Embryonic facial prominence (tissue), 1 donor: Measurements from ENCODE around the gene PIGK.
A peak's percentile ranks its signal among the peaks of the same experiment; 100 is the strongest.
"Not testable (repeated sequence)": the region's sequence is repeated elsewhere in the genome, so short reads cannot be mapped to it uniquely, and the experiment has no call there.

Source experiments
- DNase-seq: peaks from one replicate; pipeline ENCODE4 v3.0.0-alpha.2; 2016; ENCODE audit errors: extremely low spot score

Gene PIGK

GRCh38 chr1:77193951-77194350 is 25.3 kb downstream of the PIGK start:
- DNase-seq, result no peak

- no peak for DNase-seq
Measured at GRCh38 chr1:77188770-77189169, 30.5 kb downstream of the PIGK start.

GRCh38 chr1:77186907-77187306 is 32.3 kb downstream of the PIGK start:
- not testable (repeated sequence) for DNase-seq

GRCh38 chr1:77182083-77182482 is 37.1 kb downstream of the PIGK start:
- DNase-seq, result no peak

- DNase-seq, result no peak
Measured at GRCh38 chr1:77179632-77180031, 39.6 kb downstream of the PIGK start.

GRCh38 chr1:77175230-77175844 is 43.9 kb downstream of the PIGK start:
- DNase-seq, result no peak

- peak; percentile 30 for DNase-seq
Measured at GRCh38 chr1:77170687-77171086, 48.5 kb downstream of the PIGK start.

GRCh38 chr1:77168358-77168757 is 50.9 kb downstream of the PIGK start:
- no peak for DNase-seq

- no peak for DNase-seq
Measured at GRCh38 chr1:77164434-77164944, 54.7 kb downstream of the PIGK start.

- not testable (repeated sequence) for DNase-seq
Measured at GRCh38 chr1:77159706-77160105, 59.5 kb downstream of the PIGK start.

- no peak for DNase-seq
Measured at GRCh38 chr1:77156214-77156613, 63.0 kb downstream of the PIGK start.

- no peak for DNase-seq
Measured at GRCh38 chr1:77146270-77146669, 73.0 kb downstream of the PIGK start.

- DNase-seq, result no peak
Measured at GRCh38 chr1:77143529-77144121, 75.6 kb downstream of the PIGK start.

- DNase-seq, result no peak
Measured at GRCh38 chr1:77139389-77139788, 79.8 kb downstream of the PIGK start.

GRCh38 chr1:77134359-77134758 is 84.9 kb downstream of the PIGK start:
- no peak for DNase-seq

- no peak for DNase-seq
Measured at GRCh38 chr1:77133731-77134358, 85.4 kb downstream of the PIGK start.

GRCh38 chr1:77126307-77126706 is 92.9 kb downstream of the PIGK start:
- DNase-seq, result peak; percentile 25

GRCh38 chr1:77121503-77121902 is 97.7 kb downstream of the PIGK start:
- DNase-seq, result no peak

- no peak for DNase-seq
Measured at GRCh38 chr1:77120950-77121349, 98.3 kb downstream of the PIGK start.

GRCh38 chr1:77118712-77119111 is 100.5 kb downstream of the PIGK start:
- no peak for DNase-seq

- no peak for DNase-seq
Measured at GRCh38 chr1:77104672-77105071, 114.6 kb downstream of the PIGK start.

- DNase-seq, result no peak
Measured at GRCh38 chr1:77103486-77103885, 115.7 kb downstream of the PIGK start.

GRCh38 chr1:77100875-77101274 is 118.4 kb downstream of the PIGK start:
- no peak for DNase-seq
